Activated CD4-positive, alpha-beta T cell treated with anti-CD3 and anti-CD28 coated beads, Interleukin-2, amount 50 U/mL, for 4 hours (primary cell): Measurements from ENCODE around the gene NOSIP.
A peak's percentile ranks its signal among the peaks of the same experiment; 100 is the strongest.
"Not testable (repeated sequence)": the region's sequence is repeated elsewhere in the genome, so short reads cannot be mapped to it uniquely, and the experiment has no call there.

Experiments
- DNase-seq, 2 experiments: peaks; one replicate each; pipeline ENCODE4 v3.0.0-alpha.2; 2020

Gene NOSIP

GRCh38 chr19:49580264-49581006 lies at the start of gene NOSIP:
NOSIP (minus strand) TSS chr19:49580556; CDS start chr19:49560691, 19,865 bp downstream.
- DNase-seq = peak; percentile 95 to 96

DNA sequence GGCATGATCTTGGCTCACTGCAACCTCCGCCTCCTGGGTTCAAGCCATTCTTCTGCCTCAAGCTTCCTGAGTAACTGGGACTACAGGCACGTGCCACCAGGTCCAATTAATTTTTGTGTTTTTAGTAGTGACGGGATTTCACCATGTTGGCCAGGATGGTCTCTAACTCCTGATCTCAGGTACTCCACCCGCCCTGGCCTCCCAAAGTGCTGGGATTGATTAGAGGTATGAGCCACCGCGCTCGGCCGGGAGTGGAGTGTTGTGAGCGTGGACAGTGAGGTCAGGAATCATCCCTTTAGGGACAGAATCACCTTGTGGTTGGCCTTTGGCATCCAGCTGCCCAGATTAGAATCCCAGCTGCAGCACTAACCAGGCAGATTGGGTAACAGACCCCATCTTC lies 49.3 kb upstream of the NOSIP start:
- no peak for DNase-seq

- DNase-seq = no peak
These were observed 45.9 kb upstream of the NOSIP start for GRCh38 chr19:49626226-49626625.

DNA sequence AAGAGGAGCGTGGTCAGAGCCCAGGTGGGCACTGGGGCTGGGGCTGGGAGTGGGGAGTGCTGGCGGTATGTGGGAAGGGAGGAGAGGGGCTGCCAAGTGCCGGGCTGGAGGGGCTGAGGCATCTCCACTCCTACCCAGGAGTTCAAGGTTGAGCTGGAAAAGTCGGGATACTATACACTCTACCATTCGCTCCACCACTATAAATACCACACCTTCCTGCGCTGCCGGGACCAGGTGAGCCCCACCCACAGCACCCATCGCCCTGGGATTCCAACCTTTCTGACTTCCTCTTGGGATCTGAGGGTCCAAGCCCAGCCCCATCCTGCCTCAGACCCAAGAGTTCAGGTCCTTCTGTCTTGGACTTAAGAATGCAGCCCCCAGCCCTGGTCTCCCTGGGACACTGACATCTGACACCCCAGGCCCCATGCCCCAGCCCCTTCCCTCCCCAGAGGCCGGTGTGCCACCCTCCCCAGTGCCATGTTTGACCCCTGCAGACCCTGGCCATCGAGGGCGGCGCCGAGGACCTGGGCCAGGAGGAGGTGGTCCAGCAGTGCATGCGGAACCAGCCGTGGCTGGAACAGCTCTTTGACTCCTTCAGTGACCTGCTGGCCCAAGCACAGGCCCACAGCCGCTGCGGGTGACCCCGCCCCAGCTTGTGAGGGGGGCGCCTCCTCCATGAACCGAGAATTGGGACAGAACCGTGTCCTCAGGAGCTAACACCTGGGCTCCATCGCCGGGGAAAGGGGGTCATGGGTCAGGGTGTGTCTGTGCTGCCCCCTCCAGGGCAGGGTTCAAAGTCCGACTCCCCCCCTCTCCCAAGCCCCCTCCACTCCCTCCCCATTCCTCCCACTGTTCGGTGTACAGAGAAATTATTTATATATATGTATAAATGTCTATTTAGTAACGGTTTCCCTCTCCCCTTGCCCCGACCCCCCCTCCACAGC lies 44.9 kb upstream of the NOSIP start:
- DNase-seq = no peak

GRCh38 chr19:49617860-49618259 lies 37.5 kb upstream of the NOSIP start:
- DNase-seq = not testable (repeated sequence)

- no peak for DNase-seq
These were observed 36.6 kb upstream of the NOSIP start for GRCh38 chr19:49616945-49617344.

DNA sequence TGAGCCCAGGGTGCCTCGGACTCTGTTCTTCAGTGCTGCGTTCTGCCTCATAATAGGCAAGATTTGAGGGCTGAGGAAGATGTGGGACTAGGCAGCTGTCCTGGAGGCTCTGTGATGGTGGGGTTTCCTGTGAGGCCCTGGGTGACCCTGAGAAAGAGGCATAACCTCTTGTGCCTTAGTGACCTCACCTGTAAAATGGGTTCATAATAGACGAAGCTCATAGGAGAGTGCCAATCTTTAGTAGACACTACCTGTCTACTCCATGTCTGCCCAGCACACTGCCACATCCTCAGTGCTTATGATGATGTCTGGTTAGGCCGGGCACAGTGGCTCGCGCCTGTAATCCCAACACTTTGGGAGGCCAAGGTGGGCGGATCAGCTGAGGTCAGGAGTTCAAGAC lies 36.2 kb upstream of the NOSIP start:
- DNase-seq = no peak

DNA sequence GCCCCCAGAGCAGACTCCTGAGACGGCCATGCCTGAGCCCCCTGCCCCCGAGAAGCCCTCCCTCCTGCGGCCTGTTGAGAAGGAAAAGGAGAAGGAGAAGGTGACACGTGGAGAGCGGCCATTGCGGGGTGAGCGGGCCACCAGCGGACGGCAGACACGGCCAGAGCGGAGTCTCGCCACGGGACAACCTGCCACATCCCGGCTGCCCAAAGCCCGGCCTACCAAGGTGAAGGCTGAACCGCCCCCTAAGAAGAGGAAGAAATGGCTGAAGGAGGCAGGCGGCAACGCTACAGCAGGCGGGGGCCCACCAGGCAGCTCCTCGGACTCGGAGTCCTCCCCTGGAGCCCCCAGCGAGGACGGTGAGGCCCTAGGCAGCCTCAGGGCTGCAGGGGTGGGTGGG lies 35.5 kb upstream of the NOSIP start:
- no peak for DNase-seq

- DNase-seq = no peak
These were observed 33.9 kb upstream of the NOSIP start for GRCh38 chr19:49614096-49614833.

GRCh38 chr19:49613374-49613773 lies 33.0 kb upstream of the NOSIP start:
- no peak for DNase-seq

DNA sequence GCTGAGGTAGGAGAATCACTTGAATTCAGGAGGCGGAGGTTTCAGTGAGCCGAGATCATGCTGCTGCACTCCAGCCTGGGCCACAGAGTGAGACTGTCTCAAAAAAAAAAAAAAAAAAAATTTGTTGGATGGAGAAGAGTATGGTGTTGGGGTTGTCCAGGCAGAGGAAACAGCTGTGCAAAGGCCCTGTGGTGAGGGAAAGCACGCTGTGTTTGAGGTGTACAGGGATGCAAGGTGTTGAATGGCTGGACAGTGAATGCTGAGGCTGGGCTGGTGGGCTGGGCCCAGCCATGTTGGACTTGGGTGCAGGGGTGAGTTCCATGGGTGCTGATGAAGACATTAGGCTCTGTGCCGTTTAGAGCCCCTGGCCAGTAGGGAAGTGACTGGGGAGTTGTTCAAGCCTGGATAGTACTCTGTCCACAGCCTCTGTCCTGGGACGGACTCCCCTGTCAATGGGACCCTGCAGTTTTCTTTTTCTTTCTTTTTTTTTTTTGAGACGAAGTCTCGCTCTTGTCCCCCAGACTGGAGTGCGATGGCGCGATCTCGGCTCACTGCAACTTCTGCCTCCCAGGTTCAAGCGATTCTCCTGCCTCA lies 29.2 kb upstream of the NOSIP start:
- no peak for DNase-seq

DNA sequence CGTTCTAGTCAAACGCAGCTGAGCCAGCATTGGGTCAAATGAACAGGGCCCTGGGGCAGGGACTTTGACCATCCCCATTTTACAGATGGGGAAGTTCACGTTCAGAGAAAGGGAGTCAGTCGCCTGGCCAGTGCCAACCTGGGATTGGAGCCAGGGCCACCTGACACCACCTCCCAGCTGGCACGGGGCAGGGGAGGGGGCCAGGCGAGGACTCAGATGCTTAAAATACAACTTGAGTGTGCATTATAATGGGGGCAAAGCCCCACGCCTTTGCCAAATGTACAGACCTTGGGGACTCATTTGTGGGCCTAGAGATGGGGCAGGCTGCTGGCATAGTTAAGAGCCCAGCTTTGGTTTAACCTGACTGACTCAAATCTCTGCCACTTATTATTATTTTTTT lies 25.2 kb upstream of the NOSIP start:
- no peak for DNase-seq

DNA sequence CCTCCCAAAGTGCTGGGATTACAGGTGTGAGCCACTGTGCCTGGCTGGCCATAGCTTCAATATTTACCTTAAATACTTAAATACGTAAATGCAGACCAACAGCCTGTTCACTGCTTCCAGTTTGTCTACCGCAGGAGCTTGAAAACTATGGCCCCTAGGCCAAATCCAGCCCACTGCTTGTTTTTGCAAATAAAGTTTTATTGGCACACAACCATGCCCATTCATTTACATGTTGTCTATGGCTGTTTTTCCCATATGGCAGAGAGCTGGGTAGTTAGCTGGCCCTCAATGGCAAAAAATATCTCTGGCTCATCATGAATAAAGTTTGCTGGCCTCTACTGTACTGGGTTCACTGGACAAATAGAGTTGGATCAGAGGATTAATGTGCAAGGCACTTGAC lies 22.4 kb upstream of the NOSIP start:
- no peak for DNase-seq

DNA sequence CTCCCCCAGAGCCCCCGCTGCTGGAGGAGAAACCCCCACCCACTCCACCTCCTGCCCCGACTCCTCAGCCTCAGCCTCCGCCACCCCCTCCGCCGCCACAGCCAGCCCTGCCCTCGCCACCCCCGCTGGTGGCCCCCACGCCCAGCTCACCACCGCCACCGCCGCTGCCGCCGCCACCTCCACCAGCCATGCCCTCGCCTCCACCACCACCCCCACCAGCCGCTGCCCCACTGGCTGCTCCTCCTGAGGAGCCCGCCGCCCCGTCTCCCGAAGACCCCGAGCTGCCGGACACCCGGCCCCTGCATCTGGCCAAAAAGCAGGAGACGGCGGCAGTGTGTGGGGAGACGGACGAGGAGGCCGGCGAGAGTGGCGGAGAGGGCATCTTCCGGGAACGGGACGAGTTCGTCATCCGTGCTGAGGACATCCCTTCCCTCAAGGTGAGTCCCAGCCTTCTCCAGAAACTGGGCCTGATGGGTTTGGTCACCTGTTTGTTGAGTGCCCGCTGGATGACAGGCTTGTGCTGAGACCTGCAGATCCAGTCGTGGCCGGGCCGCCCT lies 21.2 kb upstream of the NOSIP start:
- DNase-seq = no peak

GRCh38 chr19:49599378-49600295 lies 19.3 kb upstream of the NOSIP start:
- DNase-seq = no peak

DNA sequence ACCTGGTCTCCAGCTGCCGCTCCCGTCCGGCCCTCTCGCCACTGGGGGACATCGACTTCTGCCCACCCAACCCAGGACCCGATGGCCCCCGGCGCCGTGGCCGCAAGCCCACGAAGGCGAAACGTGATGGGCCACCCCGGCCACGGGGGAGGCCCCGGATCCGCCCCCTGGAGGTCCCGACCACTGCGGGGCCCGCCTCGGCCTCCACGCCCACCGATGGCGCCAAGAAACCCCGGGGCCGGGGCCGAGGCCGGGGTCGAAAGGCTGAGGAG lies 17.3 kb upstream of the NOSIP start:
- no peak for DNase-seq

GRCh38 chr19:49596954-49597702 lies 16.8 kb upstream of the NOSIP start:
- DNase-seq = no peak

GRCh38 chr19:49596407-49596806 lies 16.1 kb upstream of the NOSIP start:
- no peak for DNase-seq

- no peak for DNase-seq
These were observed 15.6 kb upstream of the NOSIP start for GRCh38 chr19:49595819-49596404.

DNA sequence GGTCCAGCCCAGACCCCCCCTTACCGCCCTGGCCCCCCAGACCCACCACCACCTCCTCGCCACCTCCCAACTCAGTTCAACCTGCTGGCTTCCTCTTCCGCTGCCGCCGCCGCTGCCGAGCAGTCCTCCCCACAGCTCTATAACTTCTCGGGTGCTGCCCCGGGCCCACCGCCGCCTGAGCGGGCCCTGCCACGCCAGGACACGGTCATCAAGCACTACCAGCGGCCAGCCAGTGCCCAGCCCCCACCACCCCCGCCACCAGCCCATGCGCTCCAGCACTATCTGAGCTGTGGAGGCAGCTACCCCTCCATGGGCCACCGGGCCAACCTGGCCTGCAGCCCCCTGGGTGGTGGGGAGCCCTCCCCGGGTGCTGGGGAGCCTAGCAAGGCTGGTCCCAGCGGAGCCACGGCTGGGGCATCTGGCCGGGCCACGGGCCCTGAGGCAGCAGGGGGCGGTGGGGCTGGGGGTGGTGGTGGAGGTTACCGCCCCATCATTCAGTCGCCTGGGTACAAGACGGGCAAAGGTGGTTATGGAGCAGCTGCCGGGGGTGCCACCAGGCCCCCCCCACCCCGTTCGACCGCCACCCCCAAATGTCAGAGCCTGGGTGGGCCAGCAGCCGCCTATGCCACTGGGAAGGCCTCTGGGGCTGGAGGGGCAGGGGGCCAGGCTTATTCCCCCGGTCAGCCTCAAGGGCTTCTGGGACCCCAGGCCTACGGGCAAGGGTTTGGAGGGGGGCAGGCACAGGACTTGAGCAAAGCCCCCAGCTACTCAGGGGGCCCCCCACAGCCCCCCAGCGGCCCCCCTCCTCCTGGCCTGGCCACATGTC lies 14.8 kb upstream of the NOSIP start:
- DNase-seq = no peak
